GM12865 (cell line): Measurements from ENCODE around the gene LMX1B.

Experiments used
- DNase-seq: peaks from one replicate; pipeline ENCODE4 v3.0.0; 2010; ENCODE audit warnings: low read depth
- H3K4me3 ChIP-seq: 2 replicates; pipeline ENCODE4 v1.5.1; 2011; ENCODE audit warnings: mild to moderate bottlenecking, low read depth, low read length, control low read depth
- CTCF ChIP-seq: IDR thresholded peaks from 2 replicates; pipeline ENCODE4 v1.5.1; 2011; ENCODE audit warnings: low read length, control low read depth, low read depth, inconsistent platforms; ENCODE audit not compliant: insufficient read depth; ENCODE audit errors: missing control alignments

LMX1B gene

GRCh38 chr9:126702151-126703001, 88.6 kb downstream of the LMX1B start:
- DNase-seq: no peak
- no peak overlapping the region for H3K4me3 ChIP-seq
- peak; percentile 54 for TF ChIP-seq CTCF

- H3K4me3 ChIP-seq: no peak overlapping the region
- DNase-seq: no peak
- no peak for TF ChIP-seq CTCF
These were observed 89.5 kb downstream of the LMX1B start for GRCh38 chr9:126703002-126703865.

- no peak for DNase-seq
- TF ChIP-seq CTCF: no peak
- H3K4me3 ChIP-seq: no peak overlapping the region
These were observed 90.1 kb downstream of the LMX1B start for GRCh38 chr9:126703866-126704156.

DNA sequence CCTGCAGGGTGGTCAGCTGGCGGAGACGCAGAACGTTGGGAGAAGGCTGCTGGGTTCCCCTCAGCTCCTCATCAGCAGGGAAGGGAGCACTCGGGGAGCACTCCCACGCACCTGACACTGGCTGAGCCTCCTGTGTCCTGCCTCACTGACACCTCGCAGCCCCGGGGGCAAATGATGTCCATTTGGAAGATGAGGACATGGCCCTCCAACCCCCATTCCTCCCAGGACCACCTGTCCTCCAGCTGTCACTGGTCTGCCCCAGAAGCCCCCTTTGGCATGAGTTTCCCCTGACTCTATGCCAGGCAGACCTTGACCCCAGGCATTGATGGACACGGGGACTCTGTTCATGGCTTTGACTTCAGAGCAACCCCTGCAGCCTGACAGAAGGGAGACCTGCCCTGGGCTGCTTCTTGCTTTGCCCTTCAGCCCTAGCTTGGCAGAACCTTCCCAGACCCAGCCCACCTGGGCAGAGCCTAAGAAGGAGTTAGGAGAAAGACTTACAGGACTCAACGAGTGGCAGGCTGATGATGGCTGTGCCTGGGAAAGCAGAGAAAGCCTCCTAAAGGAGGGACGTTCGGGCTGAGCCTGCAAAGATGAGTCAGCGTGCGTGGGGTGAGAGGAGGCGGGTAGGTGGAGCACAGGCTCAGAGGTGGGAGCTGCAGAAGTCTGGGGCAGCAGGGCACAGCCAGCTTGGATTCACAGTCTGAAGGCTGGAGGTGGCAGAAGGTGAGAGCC, 90.6 kb downstream of the LMX1B start:
- no peak for TF ChIP-seq CTCF
- H3K4me3 ChIP-seq: no peak overlapping the region
- no peak for DNase-seq

- H3K4me3 ChIP-seq: no peak overlapping the region
These were observed 91.4 kb downstream of the LMX1B start for GRCh38 chr9:126704892-126705766.

More at GRCh38 chr9:126704892-126705766, 91.4 kb downstream of the LMX1B start:
- TF ChIP-seq CTCF: peak; percentile 86
- peak; percentile 79 for DNase-seq
